A549 (cell line): ENCODE results near the gene MESD. TPM values are rescaled to one million over a fixed set of nuclear protein-coding genes. Genes with fewer than 3 reads are reported as not detected.

Experiments used
- ATAC-seq, 2 experiments: fragments of 200-7000 bp in 1 of 2; fragments of >200 bp in 1 of 2; cut with Nextera tagmentation in 1 of 2; cut with Tn5 transposase in 1 of 2; 3 replicates each; pipeline versions ENCODE4 v1.8.0 to v1.9.1; 2018 to 2020; ENCODE audit warnings: mild to moderate bottlenecking in 1 of 2, moderate library complexity in 1 of 2
- CTCF ChIA-PET: fragments of 300-600 bp; sonication (Branson Sonifier 250); formaldehyde crosslinking; extraction: SDS; loops from one replicate; lab custom pipeline; 2021; ENCODE audit warnings: antibody characterized with exemption, inconsistent platforms; lab: Yijun Ruan, JAX
- POLR2A ChIA-PET: fragments of 350-600 bp; formaldehyde crosslinking; extraction: SDS; loops from one replicate; lab custom pipeline; 2021; ENCODE audit warnings: antibody characterized with exemption, inconsistent platforms; lab: Yijun Ruan, JAX
- DNase-seq, 2 experiments: peaks; one replicate each; pipeline versions ENCODE4 v3.0.0 to v3.0.0-alpha.2; 2011 to 2016; ENCODE audit warnings: low read depth in 1 of 2, low spot score in 1 of 2
- FAIRE-seq: peaks from 2 replicates; lab custom pipeline; 2011; peaks lifted over from hg19 to GRCh38; lab: Jason Lieb, UNC
- H3K27ac ChIP-seq, 2 experiments: fragments of >200 bp; sonication (Bioruptor Twin); formaldehyde crosslinking; 3 replicates each; pipeline ENCODE4 v1.5.1; 2016 to 2017
- H3K4me1 ChIP-seq: fragments of >200 bp; sonication (Bioruptor Twin); formaldehyde crosslinking; 3 replicates; pipeline ENCODE4 v1.6.1; 2016
- H3K4me2 ChIP-seq: fragments of >200 bp; sonication (Bioruptor Twin); formaldehyde crosslinking; 3 replicates; pipeline ENCODE4 v1.6.1; 2016
- H3K4me3 ChIP-seq: fragments of >200 bp; sonication (Bioruptor Twin); formaldehyde crosslinking; 3 replicates; pipeline ENCODE4 v1.5.1; 2016
- H3K9me3 ChIP-seq: fragments of >200 bp; sonication (Bioruptor Twin); formaldehyde crosslinking; 3 replicates; pipeline ENCODE4 v1.6.1; 2016
- CEBPB ChIP-seq, 2 experiments: fragments of >200 bp in 1 of 2; sonication (Bioruptor Twin) in 1 of 2; formaldehyde crosslinking in 1 of 2; IDR thresholded peaks; 2 replicates each; pipeline ENCODE4 v1.6.1; 2012 to 2016
- FOSL2 ChIP-seq, 2 experiments: fragments of 450-650 bp in 1 of 2; fragments of >200 bp in 1 of 2; sonication (Bioruptor Twin) in 1 of 2; formaldehyde crosslinking; IDR thresholded peaks; 2 replicates each; pipeline versions ENCODE4 v1.5.0 to v1.6.1; 2016 to 2020; ENCODE audit warnings: mild to moderate bottlenecking in 1 of 2, moderate library complexity in 1 of 2
- KDM1A ChIP-seq: fragments of 200-600 bp; sonication (generic); IDR thresholded peaks from 2 replicates; pipeline ENCODE4 v1.6.1; 2016; ENCODE audit warnings: low read depth, mild to moderate bottlenecking
- MYC ChIP-seq: IDR thresholded peaks from 2 replicates; pipeline ENCODE4 v1.6.1; 2012; ENCODE audit warnings: mild to moderate bottlenecking, inconsistent platforms, low read length, improper control_type of control experiment, borderline replicate concordance
- WGBS: methylation state at CpG from one replicate; pipeline ENCODE4 v1.1.6; 2017; ENCODE audit errors: missing lambda C conversion rate; 5-methylcytosine and 5-hydroxymethylcytosine counted together
- polyA plus RNA-seq, 4 experiments: library from polyadenylated mRNA; depleted of rRNA in 3 of 4; stranded (reverse); fragments of >200 nt; fragmentation: RNase III in 1 of 4; extraction: RNeasy Plus Mini Kit Qiagen cat#74134 plus additional on column Dnase treatment in 1 of 4; gene quantifications; 2 replicates in 3 of 4; 3 replicates in 1 of 4; pipeline ENCODE4 v1.2.3, GENCODE V29; 2011 to 2017
- small RNA-seq, 6 experiments: library from RNA; depleted of rRNA; stranded (forward); fragments of <200 nt; gene quantifications; one replicate each; pipeline ENCODE3, GENCODE V24; 2012

MESD gene
- polyA plus RNA-seq, 2 of the 4 experiments (the other 2 are of a cell fraction), result 35.6 to 39.4 TPM

GRCh38 chr15:80902298-80902801, 87.3 kb downstream of the MESD start (continued):
- TF ChIP-seq FOSL2 (IDR thresholded peaks at IDR 0.05) (no peak), FOSL2 (CRISPR knock-in tag; IDR thresholded peaks at IDR 0.05) (no peak)

GRCh38 chr15:80898040-80898439, 91.6 kb downstream of the MESD start:
- CTCF ChIA-PET, result no interaction called here
- ATAC-seq (no peak), DNase-seq (no peak), FAIRE-seq (peak; percentile 81)
- Histone ChIP-seq H3K4me3 (no peak overlapping the region), H3K4me1 (peaks cover 5% of the 10 kb centered on the region; the same call in 1 of the 3 replicates), H3K9me3 (peaks cover 6% of the 10 kb centered on the region; the same call in 2 of the 3 replicates), H3K4me2 (no peak overlapping the region), H3K27ac (no peak overlapping the region)
- POLR2A ChIA-PET, result no interaction called here
- WGBS, result 49% methylated on average over 2 of the region's 2 CpGs
- peak in 1 of 2 experiments; percentile 34; a peak in 1 of 4 replicates for TF ChIP-seq CEBPB (IDR thresholded peaks at IDR 0.05)
- no peak for TF ChIP-seq MYC
- TF ChIP-seq KDM1A, result no peak

Small RNA genes lying within 50 kb of the gene (small RNA-seq; reads per million reads assigned to genes)
- 0 reads per million in 6 experiments for gene MIR4514

Other genes starting within 250 kb of the MESD start
- gene CEMIP, start 210.4 kb downstream of the MESD start, polyA plus RNA-seq (2011; rRNA removed), result 0.84 and 1.1 TPM in 2 replicates
- gene CEMIP, start 210.4 kb downstream of the MESD start, polyA plus RNA-seq (2017; fragmentation: RNase III; extraction: RNeasy Plus Mini Kit Qiagen cat#74134 plus additional on column Dnase treatment), result 0.32 to 0.75 TPM (median 0.54 TPM) in 3 replicates
- gene TLNRD1, start 11.1 kb upstream of the MESD start, polyA plus RNA-seq (2011; rRNA removed), result 5.3 and 6.6 TPM in 2 replicates
- 7.0 to 7.2 TPM (median 7.0 TPM) in 3 replicates for gene TLNRD1, start 11.1 kb upstream of the MESD start, polyA plus RNA-seq (2017; fragmentation: RNase III; extraction: RNeasy Plus Mini Kit Qiagen cat#74134 plus additional on column Dnase treatment)
- not detected in 2 replicates for gene CFAP161, start 144.5 kb upstream of the MESD start, polyA plus RNA-seq (2011; rRNA removed)
- not detected in 3 replicates for gene CFAP161, start 144.5 kb upstream of the MESD start, polyA plus RNA-seq (2017; fragmentation: RNase III; extraction: RNeasy Plus Mini Kit Qiagen cat#74134 plus additional on column Dnase treatment)
- not detected in 2 replicates for gene IL16, start 207.1 kb upstream of the MESD start, polyA plus RNA-seq (2011; rRNA removed)
- gene IL16, start 207.1 kb upstream of the MESD start, polyA plus RNA-seq (2017; fragmentation: RNase III; extraction: RNeasy Plus Mini Kit Qiagen cat#74134 plus additional on column Dnase treatment), result 0.05 to 0.09 TPM in 2 of 3 replicates, not detected in the other